HG03139 (cell line): ENCODE measurements around the gene GLDN.

Experiments used
- ATAC-seq: cut with Tn5 transposase; IDR thresholded peaks from one replicate; pipeline ENCODE4 v1.9.1; 2021; ENCODE audit not compliant: unreplicated experiment

The GLDN gene

DNA sequence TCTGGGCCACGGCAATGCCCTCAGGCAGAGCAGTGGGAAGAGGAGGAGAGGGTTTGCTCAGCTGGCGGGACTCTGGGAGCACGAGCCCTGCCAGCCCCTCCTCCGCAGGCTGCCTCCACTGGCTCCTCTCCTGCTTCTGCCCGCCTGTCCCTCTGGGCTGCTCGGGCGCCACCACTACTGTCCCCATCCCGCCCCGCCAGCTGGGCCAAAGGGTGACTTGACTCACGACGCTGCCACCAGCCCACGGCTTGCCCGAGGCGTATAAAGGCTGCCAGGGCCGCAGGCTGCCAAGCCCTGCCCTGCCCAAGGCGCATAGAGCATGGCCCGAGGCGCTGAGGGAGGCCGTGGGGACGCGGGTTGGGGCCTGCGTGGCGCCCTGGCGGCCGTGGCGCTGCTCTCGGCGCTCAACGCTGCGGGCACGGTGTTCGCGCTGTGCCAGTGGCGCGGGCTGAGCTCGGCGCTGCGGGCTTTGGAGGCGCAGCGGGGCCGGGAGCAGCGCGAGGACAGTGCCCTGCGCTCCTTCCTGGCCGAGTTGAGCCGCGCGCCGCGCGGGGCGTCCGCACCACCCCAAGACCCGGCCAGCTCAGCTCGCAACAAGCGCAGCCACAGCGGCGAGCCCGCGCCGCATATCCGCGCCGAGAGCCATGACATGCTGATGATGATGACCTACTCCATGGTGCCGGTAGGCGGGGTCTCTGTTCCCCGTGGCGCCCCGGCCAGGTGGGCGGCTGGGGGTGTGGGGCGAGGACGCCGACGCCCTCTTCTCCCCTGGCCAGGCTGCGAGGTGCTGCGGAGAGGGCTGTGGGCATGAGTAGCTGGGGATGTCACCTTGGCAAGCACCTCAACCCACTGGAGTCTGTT lies at the start of gene GLDN:
GLDN (plus strand) TSS at position 290 of the 861 bp plus-strand sequence; CDS start at position 320, 30 bp downstream.
- no peak for ATAC-seq

DNA sequence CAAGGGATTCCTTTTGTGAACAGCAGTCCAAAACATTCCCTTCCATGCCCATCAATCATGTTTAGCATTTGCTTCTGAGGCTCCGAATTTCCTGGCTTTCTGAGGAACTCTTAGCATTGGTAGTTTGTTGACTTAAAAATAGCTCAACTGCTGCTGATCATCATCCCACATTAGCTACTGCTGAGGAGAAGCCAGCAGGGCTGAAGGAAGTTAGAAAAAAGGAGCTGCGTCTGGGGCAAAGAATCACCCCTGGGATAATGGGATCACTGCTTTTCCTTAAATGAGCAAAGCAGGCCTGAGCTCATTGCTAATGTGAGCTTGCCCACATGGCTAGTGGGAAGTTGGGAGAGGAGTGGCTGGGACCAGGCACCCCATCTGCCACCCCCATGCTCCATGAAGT lies 42.8 kb upstream of the GLDN start:
- ATAC-seq = no peak

DNA sequence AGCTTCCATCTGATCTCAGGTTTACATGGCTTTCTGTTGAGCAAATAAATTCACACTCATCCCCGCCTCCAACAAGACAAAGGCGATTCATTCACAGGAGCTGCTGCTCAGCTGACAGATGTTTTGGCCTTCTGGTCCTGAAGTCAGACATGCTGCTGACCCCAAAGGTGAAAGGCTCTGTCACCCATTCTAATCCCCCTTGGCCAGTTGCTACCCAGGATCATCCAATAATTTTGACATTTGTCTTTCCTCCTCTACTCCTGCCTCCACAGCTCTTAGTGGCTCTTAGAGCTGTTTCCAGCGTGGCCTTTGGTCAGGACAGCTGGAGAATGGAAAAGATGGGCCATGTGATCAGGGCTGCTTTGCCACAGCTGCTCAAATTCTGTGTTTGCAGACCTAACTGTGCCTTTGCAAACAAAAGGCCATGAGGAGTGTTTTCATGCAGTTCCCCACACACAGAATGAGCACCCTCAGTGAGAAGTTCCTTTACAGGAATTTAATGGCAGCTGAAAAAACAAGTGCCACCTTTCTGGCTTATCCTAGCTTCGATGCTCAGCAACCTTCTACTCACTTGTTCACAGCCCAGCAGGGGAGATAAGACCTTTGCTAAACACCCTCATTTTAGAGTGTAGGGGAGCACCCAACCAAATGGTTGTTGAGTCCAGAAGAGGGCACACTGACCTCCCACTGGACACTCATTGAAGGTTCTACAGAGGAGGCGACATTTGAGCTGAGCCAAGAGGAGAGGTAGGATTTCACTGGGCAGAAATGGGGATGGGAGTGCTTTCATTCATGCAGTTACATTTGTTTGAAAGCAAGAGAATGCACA lies 42.1 kb upstream of the GLDN start:
- ATAC-seq = no peak

DNA sequence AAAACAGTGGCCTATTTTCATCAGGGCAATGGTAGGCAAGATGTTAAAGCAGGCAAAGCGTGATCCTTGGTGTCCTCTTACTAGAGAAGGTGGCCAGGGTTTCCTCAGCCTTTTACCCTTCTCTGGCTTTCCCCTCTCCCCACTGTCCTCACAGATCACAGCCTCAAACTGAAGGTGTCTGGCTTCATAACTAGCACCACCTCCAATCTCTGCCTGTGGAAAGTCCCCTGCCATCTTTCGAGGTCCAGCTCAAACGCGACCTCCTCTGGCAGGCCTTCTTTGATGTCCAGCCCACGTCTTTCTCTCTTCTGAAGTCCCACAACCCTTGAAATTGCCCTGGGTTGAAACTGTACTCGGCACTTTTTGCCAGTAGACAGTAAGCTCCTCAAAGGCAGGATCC lies 39.0 kb upstream of the GLDN start:
- no peak for ATAC-seq

DNA sequence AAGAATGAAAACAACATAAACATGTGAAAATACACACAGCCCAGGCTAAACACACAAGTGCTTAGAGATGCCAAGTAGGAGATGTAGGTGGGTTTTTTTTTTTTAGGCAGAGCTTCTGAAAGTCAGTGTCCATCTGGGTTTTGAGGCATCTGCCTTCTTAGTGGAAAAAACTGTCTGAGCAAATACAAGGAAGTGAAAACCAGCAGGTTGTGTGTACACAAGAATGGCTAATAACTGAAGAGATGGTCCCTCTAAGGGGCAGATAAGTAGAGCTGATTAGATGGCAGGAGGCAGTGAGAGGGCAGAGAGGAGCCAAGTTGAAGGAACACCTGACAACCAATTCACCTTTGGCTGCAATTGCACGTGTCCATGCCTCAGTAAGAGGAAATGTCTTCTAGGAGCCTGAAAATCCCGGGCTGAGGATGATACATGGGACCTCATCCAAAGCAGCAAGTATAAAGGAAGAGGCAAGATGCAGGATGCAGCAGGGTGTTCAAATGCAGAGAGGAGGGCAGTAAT lies 37.9 kb upstream of the GLDN start:
- ATAC-seq = no peak

DNA sequence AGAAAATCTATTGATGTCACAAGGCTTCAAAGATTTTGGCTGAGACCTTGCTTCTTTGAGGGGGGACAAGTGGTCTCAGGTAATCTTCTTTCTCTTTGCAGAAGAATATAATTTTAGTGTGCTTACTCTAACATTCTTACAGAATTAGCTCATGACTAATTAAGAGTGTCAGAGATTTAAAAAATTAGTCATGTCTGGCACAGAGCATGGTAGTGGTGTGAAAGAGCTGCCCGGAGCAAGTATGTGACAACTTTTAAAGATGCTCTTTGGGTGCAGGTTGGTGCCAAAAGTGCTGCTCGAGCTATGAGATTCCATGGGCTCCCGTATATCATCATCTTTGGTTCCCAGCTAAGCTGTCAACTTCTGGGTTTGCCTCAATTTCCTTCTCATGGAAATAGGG lies 34.1 kb upstream of the GLDN start:
- ATAC-seq = no peak

DNA sequence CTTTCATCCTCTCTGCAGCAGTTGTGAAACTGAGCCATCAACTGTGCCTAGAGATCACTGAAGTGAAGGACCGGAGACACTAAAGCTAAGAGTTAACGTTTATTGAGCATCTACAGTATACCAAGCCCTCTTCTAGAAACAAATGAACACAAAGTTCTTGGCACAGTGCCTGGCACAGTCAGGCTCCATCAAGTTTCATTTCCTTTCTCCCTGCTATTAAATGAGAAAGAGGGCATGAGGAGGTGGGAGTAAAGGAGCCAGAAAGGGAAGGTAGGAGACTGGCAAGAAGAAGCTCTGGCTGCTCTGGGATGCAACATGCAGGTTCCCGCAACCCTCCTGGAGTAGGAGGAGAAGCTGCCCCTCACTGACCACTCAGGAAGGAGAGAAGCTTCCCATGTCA lies 33.6 kb upstream of the GLDN start:
- ATAC-seq = no peak

DNA sequence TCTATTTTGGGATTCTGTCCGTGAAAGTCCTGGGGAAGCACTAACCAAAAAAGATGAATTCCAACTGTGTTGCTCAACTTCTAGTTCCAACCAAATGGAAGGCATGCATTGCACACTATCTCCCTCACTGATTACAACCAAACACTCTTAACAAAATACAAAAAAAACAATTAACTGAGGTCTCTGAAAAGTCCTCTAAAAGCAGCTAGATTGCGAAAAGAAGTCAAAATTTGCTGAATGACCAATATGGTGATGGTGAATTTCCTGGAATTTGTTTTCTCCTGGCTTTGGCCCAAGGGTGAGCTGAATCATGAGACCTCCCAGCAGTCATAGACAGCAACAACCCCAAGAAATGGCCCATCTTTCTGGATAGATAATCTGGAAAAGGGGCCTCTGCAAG lies 31.4 kb upstream of the GLDN start:
- ATAC-seq = no peak

DNA sequence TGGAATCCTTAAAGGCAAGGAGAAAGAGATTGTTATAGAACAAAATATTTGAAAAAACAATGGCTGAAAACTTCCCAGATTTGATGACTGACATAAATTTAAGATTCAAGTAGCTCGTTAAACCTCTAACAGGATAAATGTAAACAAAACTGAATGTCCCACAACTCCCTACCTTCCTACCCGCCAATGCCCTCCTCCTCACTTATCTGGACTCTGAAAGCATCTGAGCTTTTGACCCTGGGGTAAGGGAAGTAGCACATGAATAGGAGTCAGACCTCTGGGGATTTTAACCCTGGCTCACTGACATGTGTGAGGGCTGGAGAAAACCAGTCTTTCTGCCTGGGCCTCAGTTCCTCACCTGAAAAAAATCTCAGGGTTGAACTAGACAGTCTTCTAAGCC lies 29.9 kb upstream of the GLDN start:
- no peak for ATAC-seq

DNA sequence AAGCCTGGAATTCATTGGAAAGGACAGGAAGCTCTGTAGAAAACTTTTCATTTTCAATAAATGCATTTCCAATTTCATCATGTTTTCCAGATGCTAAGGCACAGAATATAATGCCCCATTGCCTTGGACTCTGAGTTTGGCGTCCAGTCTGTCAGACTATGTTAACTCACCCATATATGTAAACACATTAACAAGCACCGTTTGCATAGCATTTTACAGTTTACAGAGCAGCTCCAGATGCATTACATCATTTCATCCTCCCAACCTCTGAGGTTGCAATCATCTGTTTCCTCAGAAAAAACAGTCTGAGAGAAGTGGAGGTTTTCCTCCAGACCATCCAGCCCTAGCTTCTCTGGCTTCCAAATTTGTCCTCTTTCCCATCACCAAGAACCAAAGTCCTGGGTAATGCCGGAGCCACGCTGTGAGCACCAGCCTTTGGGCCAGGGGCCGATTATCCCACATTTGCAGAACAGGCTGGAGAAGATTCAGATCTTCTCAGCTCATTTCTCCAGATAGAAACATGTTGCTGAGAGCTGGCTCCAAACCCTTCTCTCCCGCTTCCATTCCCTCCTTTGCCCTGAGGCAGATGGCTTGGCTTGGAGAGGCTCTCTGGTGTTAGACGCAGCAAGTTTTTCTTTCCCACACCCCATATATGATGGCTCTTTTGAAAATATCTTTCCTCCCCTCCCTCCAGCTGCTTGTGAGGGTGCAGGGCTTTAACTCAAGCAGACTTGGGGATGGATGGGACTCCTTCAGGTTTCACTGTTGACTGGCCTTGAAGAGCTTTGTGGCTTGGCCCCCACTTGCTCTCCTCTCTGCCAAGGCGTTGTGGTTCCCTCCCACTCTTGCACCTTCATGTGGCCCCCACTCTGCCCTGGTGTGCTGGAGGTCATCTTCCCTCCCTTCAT lies 29.0 kb upstream of the GLDN start:
- ATAC-seq = no peak

DNA sequence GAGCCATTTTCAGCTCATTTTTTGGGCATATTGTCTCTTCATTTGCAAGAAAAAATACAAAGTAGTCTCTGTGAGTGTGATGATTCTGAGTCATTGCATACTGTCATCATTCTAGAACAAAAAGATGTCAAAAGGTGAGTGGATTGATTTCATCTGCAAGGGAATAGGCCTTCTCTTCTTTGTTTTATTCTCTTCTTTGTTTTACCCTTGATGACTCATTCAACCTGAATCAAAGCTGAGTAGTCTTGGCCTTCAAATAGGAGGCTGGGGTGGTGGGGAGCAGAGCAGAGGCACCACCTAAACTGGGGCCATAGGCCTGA lies 28.4 kb upstream of the GLDN start:
- ATAC-seq = no peak

DNA sequence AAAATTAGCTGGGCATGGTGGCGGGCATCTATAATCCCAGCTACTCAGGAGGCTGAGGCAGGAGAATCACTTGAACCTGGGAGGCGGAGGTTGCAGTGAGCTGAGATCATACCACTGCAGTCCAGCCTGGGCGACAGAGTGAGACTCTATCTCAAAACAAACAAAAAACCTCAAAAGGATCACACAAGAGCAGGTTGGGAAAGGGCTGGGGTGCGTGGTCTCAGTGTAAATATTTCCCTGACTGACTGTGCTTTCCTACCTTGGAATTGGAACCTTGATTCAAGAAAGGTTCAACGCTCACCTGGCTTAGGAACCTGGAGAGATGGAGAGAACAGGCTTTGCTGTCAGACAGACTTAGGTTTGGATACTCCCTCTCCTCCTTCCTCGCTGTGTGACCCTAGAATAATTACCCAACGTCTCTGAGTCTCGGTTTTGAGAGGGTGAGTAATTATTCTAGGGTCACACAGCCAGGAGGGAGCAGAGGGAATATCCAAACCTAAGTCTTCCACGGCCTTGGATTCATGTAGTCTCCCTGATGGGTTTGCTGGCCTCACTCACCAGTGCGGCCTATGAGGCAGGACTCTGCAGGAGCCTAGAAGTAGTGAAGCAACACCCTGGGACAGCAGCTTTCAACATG lies 27.7 kb upstream of the GLDN start:
- no peak for ATAC-seq

DNA sequence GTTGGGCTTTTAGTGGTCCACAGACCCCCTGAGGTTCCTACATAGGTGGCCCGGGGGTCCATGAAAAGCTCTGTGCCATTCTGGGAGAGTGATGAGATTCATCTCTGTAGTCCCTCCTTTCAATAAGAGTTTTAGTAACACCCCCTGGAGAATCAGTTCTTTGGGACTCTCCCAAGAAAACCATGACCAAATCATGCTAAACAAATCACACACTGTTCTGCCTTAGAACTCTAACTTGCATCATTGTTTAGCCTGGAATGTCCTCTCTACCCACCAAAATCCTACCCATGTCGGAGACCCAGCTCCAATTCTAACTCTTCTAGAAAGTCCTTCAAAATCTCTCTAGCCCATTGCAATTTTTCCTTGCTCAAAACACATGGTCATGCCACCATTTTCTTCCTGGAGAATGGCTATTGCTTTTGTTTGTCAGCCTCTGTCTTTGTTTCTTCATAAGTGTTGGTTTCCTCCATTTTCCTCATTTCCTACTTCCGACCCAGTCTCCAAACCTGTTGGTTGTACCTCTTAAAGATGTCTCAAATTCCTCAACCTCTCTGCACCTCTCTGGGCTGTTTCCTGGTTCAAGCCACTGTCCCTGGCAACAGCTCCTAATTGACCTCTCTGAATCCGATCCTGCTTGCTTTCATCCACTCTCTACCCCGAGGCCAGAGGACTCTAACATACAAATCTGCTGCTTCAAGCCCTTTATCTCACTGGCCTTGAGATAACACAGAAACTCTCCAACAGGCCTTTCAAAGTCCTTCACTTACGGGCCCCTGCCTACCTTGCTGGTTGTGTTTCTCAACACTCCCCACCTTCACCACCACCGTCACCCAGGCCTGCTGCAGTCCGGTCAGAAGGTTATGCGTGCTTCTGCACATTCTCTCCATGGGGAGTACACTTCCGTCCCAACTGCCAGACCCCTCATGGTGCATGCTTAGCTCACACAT lies 26.8 kb upstream of the GLDN start:
- no peak for ATAC-seq

DNA sequence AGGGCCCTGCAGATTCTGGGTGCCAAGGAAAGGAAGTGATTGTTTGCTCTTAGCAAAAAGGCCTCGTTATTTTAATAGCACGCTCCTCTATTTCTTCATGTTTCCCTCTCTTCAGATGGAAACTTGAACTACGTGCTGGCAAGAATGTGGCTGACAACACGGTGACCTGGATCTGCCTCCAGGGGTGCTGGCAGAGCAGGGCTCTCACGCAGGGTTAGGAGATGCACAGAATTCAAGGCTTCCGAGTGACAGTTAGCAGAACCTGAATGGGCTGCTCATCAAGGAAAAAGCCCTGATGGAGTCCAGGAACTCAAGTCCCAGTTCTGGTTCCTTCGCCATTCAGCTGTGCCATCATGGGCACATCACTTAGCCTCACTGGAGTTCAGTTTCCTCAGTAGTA lies 25.7 kb upstream of the GLDN start:
- ATAC-seq = no peak

DNA sequence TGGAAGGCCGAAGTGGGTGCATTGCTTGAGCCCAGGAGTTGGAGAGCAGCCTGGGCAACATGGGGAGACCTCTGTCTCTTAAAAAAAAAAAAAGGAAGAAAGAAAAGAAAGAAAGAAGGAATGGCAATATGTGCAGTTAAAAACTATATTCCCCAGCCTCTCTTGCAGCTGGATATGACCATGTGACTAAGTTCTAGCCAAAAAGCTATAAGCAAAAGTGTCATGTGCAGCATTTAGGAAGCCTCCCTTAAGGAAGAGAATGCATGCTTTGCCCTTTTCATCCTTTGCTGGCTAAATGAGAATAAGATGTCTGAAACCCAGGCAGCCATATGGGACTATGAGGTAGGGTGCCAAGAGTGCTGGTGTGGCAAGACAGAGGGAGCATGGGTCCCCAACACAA lies 24.8 kb upstream of the GLDN start:
- ATAC-seq = no peak

DNA sequence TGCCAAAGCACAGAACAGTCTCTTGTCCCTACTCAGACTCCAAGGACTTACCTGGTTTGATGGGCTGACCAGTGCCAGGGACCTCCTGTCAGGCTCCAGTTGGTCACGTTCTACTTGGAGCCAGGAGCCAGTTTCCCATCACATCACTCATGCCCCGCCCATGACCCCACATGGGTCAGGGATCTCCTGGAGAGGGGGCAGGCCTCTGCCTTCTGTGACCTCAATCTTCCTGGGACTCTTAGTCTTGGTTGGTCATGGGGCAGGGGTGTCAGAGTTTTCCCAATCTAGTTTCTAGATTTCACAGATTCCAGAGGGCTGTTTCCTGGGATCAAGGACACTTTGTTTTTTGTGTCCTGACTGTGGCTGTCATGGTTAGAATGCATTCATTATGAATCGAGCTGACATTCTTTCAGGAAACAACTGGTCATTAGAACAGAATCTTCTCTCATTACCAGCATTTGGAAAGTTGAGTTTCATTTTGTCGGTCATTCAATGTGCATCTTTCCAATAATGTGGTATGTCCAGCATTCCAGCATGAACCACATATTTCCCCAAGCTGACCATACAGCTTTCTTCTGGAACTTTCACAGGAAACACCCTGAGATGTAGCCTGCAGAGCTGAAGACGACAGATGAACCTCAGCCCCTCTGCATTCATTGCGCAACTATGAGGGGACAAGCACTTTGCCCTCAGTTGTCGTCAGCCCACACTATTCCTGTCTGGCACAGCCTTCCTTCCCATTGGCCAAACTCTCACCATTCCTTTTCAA lies 22.9 kb upstream of the GLDN start:
- no peak for ATAC-seq

DNA sequence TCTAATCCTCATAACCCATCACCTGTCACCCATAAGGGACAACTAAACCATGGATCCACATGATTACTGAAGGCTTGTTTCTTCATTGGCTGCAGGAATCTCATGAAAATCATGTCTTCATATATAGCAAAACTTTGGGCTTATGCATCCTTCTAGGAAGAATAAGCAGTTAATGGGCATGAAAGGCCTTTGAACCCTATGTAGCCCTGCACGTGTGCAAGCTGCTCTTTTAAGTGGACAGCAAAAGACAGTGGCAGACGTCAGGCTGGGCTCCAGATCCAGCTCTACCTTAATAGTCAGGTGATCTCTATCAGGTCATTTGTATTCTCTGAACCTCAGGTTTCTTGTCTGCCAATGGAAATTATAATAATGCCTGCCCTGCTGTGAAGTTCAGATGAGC lies 21.9 kb upstream of the GLDN start:
- ATAC-seq = no peak

DNA sequence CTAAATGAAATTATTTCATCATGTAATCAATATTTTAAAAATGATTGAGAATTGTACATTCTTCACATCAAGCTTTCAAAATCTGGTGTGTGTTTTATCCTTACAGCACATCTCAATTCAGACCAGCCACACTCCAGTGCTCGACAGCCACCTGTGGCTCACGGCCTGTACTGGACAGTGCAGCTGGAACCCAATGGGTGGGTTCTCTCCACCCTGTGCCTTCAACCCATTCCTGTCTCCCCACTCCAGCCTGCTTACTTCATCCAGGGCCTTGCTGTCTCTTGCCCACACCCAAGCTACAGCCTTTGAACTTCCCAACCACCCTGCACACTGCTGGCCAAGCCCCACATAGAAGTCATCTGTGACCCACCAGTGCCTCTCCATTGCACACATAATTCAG lies 20.6 kb upstream of the GLDN start:
- ATAC-seq = no peak

DNA sequence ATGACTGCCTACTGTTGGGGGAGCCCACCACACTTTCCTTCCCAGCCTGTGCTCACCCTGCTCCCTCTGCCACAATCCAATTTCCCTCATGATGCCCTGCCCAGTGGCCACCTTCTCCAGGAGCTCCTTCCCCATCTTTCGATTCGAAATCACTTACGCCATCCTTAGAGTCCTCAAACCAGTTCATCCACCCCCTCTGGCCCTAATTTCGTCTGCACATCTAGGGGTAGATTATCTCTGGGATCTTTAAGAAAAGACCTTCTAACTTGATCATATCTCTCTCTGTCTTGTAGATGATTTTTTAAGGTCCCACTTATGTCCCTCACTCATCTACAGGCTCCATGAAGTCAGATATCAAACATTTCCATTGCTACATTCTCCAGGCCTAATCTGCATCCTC lies 20.1 kb upstream of the GLDN start:
- no peak for ATAC-seq
